Measurements from ENCODE around the gene KCNK10.
"Not testable (repeated sequence)": the region's sequence is repeated elsewhere in the genome, so short reads cannot be mapped to it uniquely, and the experiment has no call there.

Gene KCNK10

GRCh38 chr14:88269806-88270420 lies 53.2 kb downstream of the KCNK10 start:
- CTCF ChIA-PET = no interaction called here
- no peak overlapping the region for H3K4me3 ChIP-seq (ENCODE audit: low read depth, low read length)
- no peak for DNase-seq (ENCODE audit: low read depth, low spot score)
- no peak for TF ChIP-seq CTCF (IDR thresholded peaks at IDR 0.05; ENCODE audit: insufficient read depth, low read length, missing control alignments)
- POLR2A ChIA-PET = no interaction called here

GRCh38 chr14:88266474-88266873 lies 56.6 kb downstream of the KCNK10 start:
- ChIA-PET CTCF (no interaction called here), POLR2A (no interaction called here)
- no peak for TF ChIP-seq CTCF (IDR thresholded peaks at IDR 0.05; ENCODE audit: insufficient read depth, low read length, missing control alignments)
- H3K4me3 ChIP-seq (ENCODE audit: low read depth, low read length) = no peak overlapping the region
- DNase-seq (ENCODE audit: low read depth, low spot score) = no peak

GRCh38 chr14:88264116-88264515 lies 59.0 kb downstream of the KCNK10 start:
- CTCF ChIA-PET = no interaction called here

GRCh38 chr14:88261302-88261701 lies 61.8 kb downstream of the KCNK10 start:
- DNase-seq (ENCODE audit: low read depth, low spot score); H3K4me3 ChIP-seq (ENCODE audit: low read depth, low read length); CTCF ChIA-PET; POLR2A ChIA-PET: not testable (repeated sequence)

More at GRCh38 chr14:88264116-88264515, 59.0 kb downstream of the KCNK10 start:
- POLR2A ChIA-PET = no interaction called here
- no peak for TF ChIP-seq CTCF (IDR thresholded peaks at IDR 0.05; ENCODE audit: insufficient read depth, low read length, missing control alignments)
- no peak overlapping the region for H3K4me3 ChIP-seq (ENCODE audit: low read depth, low read length)
- DNase-seq (ENCODE audit: low read depth, low spot score) = no peak

GRCh38 chr14:88258021-88258420 lies 65.0 kb downstream of the KCNK10 start:
- ChIA-PET CTCF (no interaction called here), POLR2A (no interaction called here)
- DNase-seq (ENCODE audit: low read depth, low spot score) = no peak
- TF ChIP-seq CTCF (IDR thresholded peaks at IDR 0.05; ENCODE audit: insufficient read depth, low read length, missing control alignments) = no peak
- H3K4me3 ChIP-seq (ENCODE audit: low read depth, low read length) = no peak overlapping the region

GRCh38 chr14:88256997-88257950 lies 65.8 kb downstream of the KCNK10 start:
- no peak for TF ChIP-seq CTCF (IDR thresholded peaks at IDR 0.05; ENCODE audit: insufficient read depth, low read length, missing control alignments)
- ChIA-PET POLR2A (no interaction called here), CTCF (no interaction called here)
- DNase-seq (ENCODE audit: low read depth, low spot score) = no peak
- no peak overlapping the region for H3K4me3 ChIP-seq (ENCODE audit: low read depth, low read length)
